ENCODE results near the gene KRABD2.

Gene KRABD2

GRCh38 chr17:8406174-8406573 lies 29.7 kb upstream of the KRABD2 start:
- Histone ChIP-seq H3K4me1 (ENCODE audit: insufficient read depth) (peaks cover 5% of the 10 kb centered on the region; the same call in 1 of the 2 replicates), H3K9me2 (ENCODE audit: insufficient read depth) (no peaks in the 10 kb centered on the region), H3K9ac (no peak overlapping the region), H3K36me3 (ENCODE audit: low read depth) (no peaks in the 10 kb centered on the region), H3K27ac (no peak overlapping the region), H3F3A (ENCODE audit: insufficient read depth) (no peaks in the 10 kb centered on the region), H3K4me2 (ENCODE audit: unreplicated experiment) (no peak overlapping the region), H3K79me2 (ENCODE audit: insufficient read depth) (no peaks in the 10 kb centered on the region), H2AFZ (no peak overlapping the region), H3K9me3 (ENCODE audit: low read depth) (no peaks in the 10 kb centered on the region), H3K4me3 (no peak overlapping the region), H3K27me3 (replicated peaks; ENCODE audit: insufficient read depth) (no peaks in the 10 kb centered on the region), H4K20me1 (ENCODE audit: insufficient read depth) (no peaks in the 10 kb centered on the region)
- in situ Hi-C loops (cut with MboI): no loop called here
- TF ChIP-seq EZH2 (IDR thresholded peaks at IDR 0.05; ENCODE audit: insufficient read depth, poor library complexity, severe bottlenecking): no peak
- TF ChIP-seq EZH2phosphoT487 (IDR thresholded peaks at IDR 0.05; ENCODE audit: insufficient read depth, low read depth): no peak
- DNase-seq: no peak
- 44 to 45% methylated on average over 2 of the region's 2 CpGs for WGBS, 2 experiments (ENCODE audit: low coverage in 1 of 2, low lambda C conversion rate in 2 of 2, missing lambda C conversion rate in 2 of 2)

GRCh38 chr17:8405499-8406016 lies 29.1 kb upstream of the KRABD2 start:
- no peaks in the 10 kb centered on the region for H3K9me2 ChIP-seq (ENCODE audit: insufficient read depth)
- no peaks in the 10 kb centered on the region for H3K9me3 ChIP-seq (ENCODE audit: low read depth)
- no peak overlapping the region for H2AFZ ChIP-seq
- TF ChIP-seq EZH2phosphoT487 (IDR thresholded peaks at IDR 0.05; ENCODE audit: insufficient read depth, low read depth) (no peak), EZH2 (IDR thresholded peaks at IDR 0.05; ENCODE audit: insufficient read depth, poor library complexity, severe bottlenecking) (no peak)
- H3K27ac ChIP-seq: no peak overlapping the region
- H3F3A ChIP-seq (ENCODE audit: insufficient read depth): no peaks in the 10 kb centered on the region
- peaks cover 2% of the 10 kb centered on the region; the same call in 1 of the 2 replicates for H3K4me1 ChIP-seq (ENCODE audit: insufficient read depth)
- in situ Hi-C loops (cut with MboI): no loop called here
- no peaks in the 10 kb centered on the region for H3K36me3 ChIP-seq (ENCODE audit: low read depth)
- no peaks in the 10 kb centered on the region for H3K79me2 ChIP-seq (ENCODE audit: insufficient read depth)
- no peak overlapping the region for H3K9ac ChIP-seq
- no peaks in the 10 kb centered on the region for H3K27me3 ChIP-seq (replicated peaks; ENCODE audit: insufficient read depth)
- 89% methylated on average over 11 of the region's 11 CpGs for WGBS, 2 experiments (ENCODE audit: low coverage in 1 of 2, low lambda C conversion rate in 2 of 2, missing lambda C conversion rate in 2 of 2)
- no peak overlapping the region for H3K4me3 ChIP-seq
- no peaks in the 10 kb centered on the region for H4K20me1 ChIP-seq (ENCODE audit: insufficient read depth)
- H3K4me2 ChIP-seq (ENCODE audit: unreplicated experiment): no peak overlapping the region
- DNase-seq: no peak

GRCh38 chr17:8402921-8403536 lies 26.5 kb upstream of the KRABD2 start:
- H3K4me1 ChIP-seq (ENCODE audit: insufficient read depth): no peaks in the 10 kb centered on the region
- H3K27me3 ChIP-seq (replicated peaks; ENCODE audit: insufficient read depth): no peaks in the 10 kb centered on the region
- DNase-seq: no peak
- H2AFZ ChIP-seq: no peak overlapping the region
- 69 to 73% methylated on average over 11 of the region's 11 CpGs for WGBS, 2 experiments (ENCODE audit: low coverage in 1 of 2, low lambda C conversion rate in 2 of 2, missing lambda C conversion rate in 2 of 2)
- H3K36me3 ChIP-seq (ENCODE audit: low read depth): no peaks in the 10 kb centered on the region
- H3K79me2 ChIP-seq (ENCODE audit: insufficient read depth): no peaks in the 10 kb centered on the region
- H3K4me3 ChIP-seq: no peak overlapping the region
- H3K4me2 ChIP-seq (ENCODE audit: unreplicated experiment): no peak overlapping the region
- TF ChIP-seq EZH2 (IDR thresholded peaks at IDR 0.05; ENCODE audit: insufficient read depth, poor library complexity, severe bottlenecking): no peak
- TF ChIP-seq EZH2phosphoT487 (IDR thresholded peaks at IDR 0.05; ENCODE audit: insufficient read depth, low read depth): no peak
- no peaks in the 10 kb centered on the region for H4K20me1 ChIP-seq (ENCODE audit: insufficient read depth)
- no peak overlapping the region for H3K9ac ChIP-seq
- H3K9me2 ChIP-seq (ENCODE audit: insufficient read depth): no peaks in the 10 kb centered on the region
- H3F3A ChIP-seq (ENCODE audit: insufficient read depth): no peaks in the 10 kb centered on the region
- in situ Hi-C loops (cut with MboI): no loop called here
- no peaks in the 10 kb centered on the region for H3K9me3 ChIP-seq (ENCODE audit: low read depth)
- H3K27ac ChIP-seq: no peak overlapping the region

- in situ Hi-C loops (cut with MboI): no loop called here
- no peak overlapping the region for H3K4me3 ChIP-seq
- H3K9me2 ChIP-seq (ENCODE audit: insufficient read depth): no peaks in the 10 kb centered on the region
Observed at GRCh38 chr17:8401107-8401506, 24.6 kb upstream of the KRABD2 start.

More at GRCh38 chr17:8401107-8401506, 24.6 kb upstream of the KRABD2 start:
- no peaks in the 10 kb centered on the region for H3K4me1 ChIP-seq (ENCODE audit: insufficient read depth)
- no peak for DNase-seq
- H3K79me2 ChIP-seq (ENCODE audit: insufficient read depth): no peaks in the 10 kb centered on the region
- H3K4me2 ChIP-seq (ENCODE audit: unreplicated experiment): no peak overlapping the region
- TF ChIP-seq EZH2 (IDR thresholded peaks at IDR 0.05; ENCODE audit: insufficient read depth, poor library complexity, severe bottlenecking): no peak
- TF ChIP-seq EZH2phosphoT487 (IDR thresholded peaks at IDR 0.05; ENCODE audit: insufficient read depth, low read depth): no peak
- H3K9me3 ChIP-seq (ENCODE audit: low read depth): no peaks in the 10 kb centered on the region
- H3F3A ChIP-seq (ENCODE audit: insufficient read depth): no peaks in the 10 kb centered on the region
- H3K36me3 ChIP-seq (ENCODE audit: low read depth): no peaks in the 10 kb centered on the region
- no peak overlapping the region for H3K9ac ChIP-seq
- no peak overlapping the region for H2AFZ ChIP-seq
- 25 to 30% methylated on average over 2 of the region's 2 CpGs for WGBS, 2 experiments (ENCODE audit: low coverage in 1 of 2, low lambda C conversion rate in 2 of 2, missing lambda C conversion rate in 2 of 2)
- no peaks in the 10 kb centered on the region for H4K20me1 ChIP-seq (ENCODE audit: insufficient read depth)
- H3K27me3 ChIP-seq (replicated peaks; ENCODE audit: insufficient read depth): no peaks in the 10 kb centered on the region
- H3K27ac ChIP-seq: no peak overlapping the region
